NCI-H460 (cell line): ENCODE data around the gene SMAD6. TPM values are rescaled to one million over a fixed set of nuclear protein-coding genes. Genes with fewer than 3 reads are reported as not detected.

Experiments
- DNase-seq: peaks from one replicate; pipeline ENCODE4 v3.0.0-alpha.2; 2016; ENCODE audit warnings: low read depth; ENCODE audit errors: extremely low read depth
- total RNA-seq: library from RNA; depleted of rRNA; stranded (reverse); fragments of >200 nt; shearing (Covaris generic); gene quantifications from 2 replicates; pipeline ENCODE4 v1.2.3, GENCODE V29; 2014

SMAD6 gene
- total RNA-seq, 1 experiment from 2014 or later: 4.0 TPM

DNA sequence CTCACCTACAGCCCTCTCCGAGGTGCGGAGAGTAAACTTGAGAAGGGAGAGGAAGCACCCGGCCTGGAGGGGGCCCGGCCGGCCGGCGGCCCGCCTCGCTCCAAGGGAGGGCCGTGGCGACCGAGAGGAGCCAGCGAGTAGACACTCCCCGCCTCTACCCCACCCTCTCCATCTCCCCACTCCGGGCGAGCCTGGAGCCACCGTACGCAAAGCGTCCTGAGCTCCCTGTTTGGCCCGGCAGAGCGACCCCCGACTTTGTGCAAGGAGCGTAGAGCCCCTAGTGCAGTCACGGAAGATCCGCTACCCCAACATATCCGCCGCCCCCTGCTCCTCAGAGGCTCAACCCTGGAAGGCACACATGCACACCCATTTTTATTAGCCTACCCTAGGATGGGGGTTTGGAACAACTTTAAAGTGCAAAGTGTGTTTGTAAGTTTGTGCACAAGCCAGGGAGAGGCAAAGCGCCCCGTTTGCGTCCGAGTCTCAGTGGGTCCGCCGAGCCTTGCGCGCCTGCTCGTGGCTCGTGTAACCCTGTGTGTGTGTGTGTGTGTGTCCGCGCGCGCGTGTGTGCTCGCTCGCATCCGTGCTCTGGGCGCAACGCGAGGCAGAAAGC, 508 bp upstream of the SMAD6 start:
- peak; percentile 48 for DNase-seq

- no peak for DNase-seq
These were observed 927 bp downstream of the SMAD6 start for GRCh38 chr15:66702787-66703539.

DNA sequence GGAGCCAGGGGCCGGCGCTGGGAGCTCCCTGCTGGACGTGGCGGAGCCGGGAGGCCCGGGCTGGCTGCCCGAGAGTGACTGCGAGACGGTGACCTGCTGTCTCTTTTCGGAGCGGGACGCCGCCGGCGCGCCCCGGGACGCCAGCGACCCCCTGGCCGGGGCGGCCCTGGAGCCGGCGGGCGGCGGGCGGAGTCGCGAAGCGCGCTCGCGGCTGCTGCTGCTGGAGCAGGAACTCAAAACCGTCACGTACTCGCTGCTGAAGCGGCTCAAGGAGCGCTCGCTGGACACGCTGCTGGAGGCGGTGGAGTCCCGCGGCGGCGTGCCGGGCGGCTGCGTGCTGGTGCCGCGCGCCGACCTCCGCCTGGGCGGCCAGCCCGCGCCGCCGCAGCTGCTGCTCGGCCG, 1.5 kb downstream of the SMAD6 start:
- no peak for DNase-seq

- DNase-seq: no peak
These were observed 2.2 kb downstream of the SMAD6 start for GRCh38 chr15:66704019-66704802.

GRCh38 chr15:66704803-66705153, 2.7 kb downstream of the SMAD6 start:
- no peak for DNase-seq

DNA sequence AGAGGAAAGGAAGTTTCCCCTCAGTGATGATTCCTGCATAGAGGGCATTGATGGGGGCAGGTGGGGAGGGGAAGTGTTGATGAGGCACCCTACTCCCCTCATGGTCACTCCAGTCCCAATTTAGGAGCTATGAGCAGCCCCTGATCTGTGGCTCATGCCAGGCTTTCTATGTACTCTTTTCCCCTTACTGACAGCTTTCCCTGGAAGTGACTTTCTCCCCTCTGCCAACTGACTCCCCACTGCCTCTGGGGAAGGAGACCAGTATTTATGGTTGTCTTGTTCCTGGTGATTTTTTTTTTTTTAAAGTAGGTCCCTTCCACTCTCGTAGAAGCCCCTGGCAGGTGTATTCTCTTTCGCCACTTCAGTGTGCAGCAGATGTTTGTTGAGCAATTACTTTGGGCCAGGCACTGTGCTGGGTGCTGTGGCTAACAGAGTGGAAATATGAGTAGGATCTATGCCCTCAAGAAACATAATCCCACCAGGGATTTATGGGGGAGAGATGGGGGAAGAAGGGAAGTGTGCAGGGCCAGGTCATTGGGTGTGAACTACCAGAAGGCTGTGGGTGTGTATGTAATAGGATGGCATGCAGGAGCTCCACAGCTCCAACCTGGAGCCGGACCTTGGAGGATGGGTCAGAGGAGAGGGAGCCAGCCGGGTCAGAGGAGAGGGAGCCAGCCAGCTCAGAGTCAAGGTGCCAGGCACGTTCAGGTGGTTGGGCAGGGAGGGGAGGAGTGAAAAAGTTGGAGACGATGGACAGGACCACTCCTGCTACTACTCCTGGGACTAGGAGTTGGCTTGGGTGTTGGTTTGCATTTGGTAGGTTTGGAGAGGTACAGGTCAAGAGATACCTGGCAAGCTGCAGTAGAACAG, 3.5 kb downstream of the SMAD6 start:
- no peak for DNase-seq

DNA sequence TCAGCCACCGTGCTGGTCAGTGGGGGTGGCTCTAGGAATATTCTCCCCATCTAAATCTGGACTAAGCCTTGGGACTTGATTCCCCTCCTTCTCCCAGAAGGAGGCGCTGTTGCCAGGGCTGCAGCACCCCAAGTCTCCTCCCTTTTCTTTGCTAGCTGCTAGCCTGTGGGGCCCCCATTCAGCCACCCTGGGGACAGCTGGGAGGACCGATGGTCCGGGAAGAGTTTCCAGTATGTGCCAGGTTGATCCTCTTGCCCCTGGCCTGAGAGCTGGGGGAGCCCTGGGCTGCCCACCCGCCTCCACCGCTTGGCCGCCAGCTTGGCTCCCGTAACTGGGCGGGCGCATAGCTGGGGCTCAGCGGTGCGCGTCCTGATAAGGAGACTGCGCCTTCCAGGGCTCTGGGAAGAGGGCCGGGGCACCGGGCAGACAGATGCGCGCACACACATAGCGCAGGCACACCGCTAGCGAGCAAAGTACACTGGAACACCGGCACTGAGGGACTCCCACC, 4.2 kb downstream of the SMAD6 start:
- no peak for DNase-seq

DNA sequence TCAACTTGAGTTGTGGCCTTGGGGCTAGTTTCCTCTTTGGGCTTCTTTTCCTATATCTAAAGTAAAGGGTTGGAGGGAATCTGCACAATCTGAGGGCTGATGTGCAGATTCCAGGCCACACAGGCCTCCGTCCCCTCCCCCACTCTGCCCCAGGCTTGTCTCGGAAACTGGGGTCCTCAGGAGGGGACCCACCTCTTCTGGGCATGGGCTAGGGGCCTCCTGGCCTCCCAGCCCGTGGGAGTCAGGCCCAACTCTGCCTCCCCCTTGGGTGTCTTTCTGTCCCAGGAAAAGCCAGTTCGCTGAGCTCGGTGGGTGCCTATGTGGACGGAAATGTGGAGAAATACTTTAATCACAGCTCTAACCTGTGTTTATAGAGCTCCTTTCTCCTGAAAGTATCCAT, 4.8 kb downstream of the SMAD6 start:
- DNase-seq: no peak

- no peak for DNase-seq
These were observed 5.5 kb downstream of the SMAD6 start for GRCh38 chr15:66707310-66708082.

- no peak for DNase-seq
These were observed 6.4 kb downstream of the SMAD6 start for GRCh38 chr15:66708389-66708788.

GRCh38 chr15:66709884-66710283, 7.8 kb downstream of the SMAD6 start:
- DNase-seq: no peak

DNA sequence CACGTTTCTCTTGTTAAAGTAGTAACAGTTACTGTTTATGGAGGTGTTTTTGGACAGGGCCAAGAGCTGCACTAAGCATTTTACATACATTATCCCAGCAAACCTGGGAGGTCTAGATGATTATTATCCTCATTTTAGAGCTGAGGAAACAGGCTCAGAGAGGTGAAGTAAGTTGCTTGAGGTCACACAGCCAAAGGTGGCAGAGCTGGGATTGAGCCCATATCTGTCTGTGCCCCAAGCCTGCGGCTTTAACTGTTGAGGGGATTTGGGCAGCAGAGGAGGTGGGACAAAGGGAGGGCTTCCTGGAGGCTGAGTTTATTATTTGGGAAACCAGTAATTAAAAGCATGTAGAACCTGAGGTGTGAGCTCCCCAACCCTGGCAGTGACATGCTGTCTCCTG, 9.2 kb downstream of the SMAD6 start:
- DNase-seq: no peak

DNA sequence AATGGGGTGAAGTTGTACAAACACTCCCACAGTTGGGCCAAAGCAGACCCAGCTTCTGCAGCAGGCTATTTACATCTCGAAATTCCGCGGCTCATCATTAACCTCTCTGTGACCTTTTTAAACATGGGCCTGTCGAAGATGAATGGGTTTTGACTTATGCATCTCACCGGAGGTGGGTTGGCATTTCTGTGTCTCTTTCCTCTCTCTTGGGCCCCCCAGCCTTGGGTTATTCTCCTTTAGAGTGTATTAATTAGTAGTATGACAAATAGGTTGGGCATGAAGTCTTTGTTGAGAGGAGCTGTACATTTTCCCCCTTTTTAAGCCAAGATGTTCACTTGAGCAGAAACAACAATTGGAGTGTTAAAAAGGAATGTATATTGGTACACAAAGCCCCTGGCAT, 9.8 kb downstream of the SMAD6 start:
- DNase-seq: no peak

GRCh38 chr15:66713843-66714508, 11.9 kb downstream of the SMAD6 start:
- DNase-seq: no peak

- no peak for DNase-seq
These were observed 12.5 kb downstream of the SMAD6 start for GRCh38 chr15:66714543-66714981.

DNA sequence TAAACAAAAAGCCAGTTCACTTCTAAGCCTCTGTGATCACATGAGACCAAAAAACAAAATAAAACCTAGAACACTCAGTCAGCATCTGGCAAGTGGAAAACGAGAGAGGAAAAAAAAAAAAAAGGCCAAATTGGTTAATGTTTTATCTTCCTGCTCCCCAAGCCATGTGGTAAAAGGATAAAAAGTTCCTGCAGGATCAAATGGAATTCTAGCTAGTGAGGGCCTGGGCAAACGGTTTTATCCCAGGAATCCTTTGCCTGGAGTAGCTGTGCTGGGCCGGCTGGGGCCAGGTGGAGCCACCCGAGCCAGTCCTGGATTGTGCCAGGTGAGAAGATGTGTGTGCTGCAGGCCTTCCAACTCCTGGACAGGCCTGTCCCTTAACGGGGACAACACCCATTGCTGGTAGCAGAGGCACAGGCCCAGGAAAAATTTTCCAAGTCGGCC, 13.2 kb downstream of the SMAD6 start:
- no peak for DNase-seq

DNA sequence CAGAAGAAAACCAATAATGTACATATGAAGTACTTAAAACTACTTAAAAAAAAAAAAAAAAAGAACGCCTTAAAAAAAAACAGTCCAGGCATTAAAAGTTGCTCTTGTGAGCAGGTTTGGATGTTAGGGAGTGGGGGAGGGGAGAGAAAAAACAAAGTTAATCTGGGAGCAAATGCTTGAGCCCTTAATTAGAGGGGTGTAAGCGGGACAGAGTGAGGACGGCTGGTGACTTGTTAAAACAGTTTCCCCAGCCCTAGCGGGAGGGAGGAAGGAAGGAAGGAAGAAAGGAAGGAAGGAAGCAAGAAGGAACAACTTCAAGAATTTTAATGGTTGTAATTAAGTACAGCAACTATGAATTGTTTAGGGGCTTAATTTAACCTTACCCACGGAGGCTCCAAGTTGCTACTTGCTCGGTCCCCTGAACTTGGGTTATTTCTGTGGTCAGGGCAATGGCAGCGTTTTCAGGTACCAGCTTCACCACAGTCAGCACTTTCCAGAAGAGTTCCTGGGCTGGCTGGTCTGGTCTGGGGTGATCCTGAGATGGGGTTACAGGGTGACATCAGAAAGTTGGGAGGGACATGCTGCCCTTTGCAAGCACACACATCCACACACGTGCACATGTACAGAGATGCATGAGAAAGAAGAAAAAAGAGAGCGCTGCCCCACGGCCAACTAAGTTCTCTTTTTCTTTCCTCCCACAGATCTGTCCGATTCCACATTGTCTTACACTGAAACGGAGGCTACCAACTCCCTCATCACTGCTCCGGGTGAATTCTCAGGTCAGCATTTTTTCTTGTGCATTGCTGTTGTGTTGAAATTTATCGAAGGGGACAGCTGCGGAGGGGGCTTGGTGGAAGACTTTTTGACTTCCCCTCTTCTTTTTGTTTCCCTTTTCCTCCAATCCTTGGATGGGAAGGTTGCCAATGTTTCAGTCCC, 14.0 kb downstream of the SMAD6 start:
- DNase-seq: no peak

- DNase-seq: no peak
These were observed 14.6 kb downstream of the SMAD6 start for GRCh38 chr15:66716656-66717020.
